Ureter (tissue), 1 donor: ENCODE data around the gene CDH4. TPM values are rescaled to one million over a fixed set of nuclear protein-coding genes. Genes with fewer than 3 reads are reported as not detected.
"Not testable (repeated sequence)": the region's sequence is repeated elsewhere in the genome, so short reads cannot be mapped to it uniquely, and the experiment has no call there.

Experiments
- DNase-seq: peaks from one replicate; pipeline ENCODE4 v3.0.0-alpha.2; 2020; ENCODE audit warnings: low spot score
- total RNA-seq: library from RNA; stranded (reverse); gene quantifications from one replicate; pipeline ENCODE4 v1.2.4, GENCODE V29; 2023
- donor health status: DM: yes; HTN: yes; CAD: no.

Gene CDH4
- total RNA-seq, 1 donor from 2014 or later, result 0.26 TPM

DNA sequence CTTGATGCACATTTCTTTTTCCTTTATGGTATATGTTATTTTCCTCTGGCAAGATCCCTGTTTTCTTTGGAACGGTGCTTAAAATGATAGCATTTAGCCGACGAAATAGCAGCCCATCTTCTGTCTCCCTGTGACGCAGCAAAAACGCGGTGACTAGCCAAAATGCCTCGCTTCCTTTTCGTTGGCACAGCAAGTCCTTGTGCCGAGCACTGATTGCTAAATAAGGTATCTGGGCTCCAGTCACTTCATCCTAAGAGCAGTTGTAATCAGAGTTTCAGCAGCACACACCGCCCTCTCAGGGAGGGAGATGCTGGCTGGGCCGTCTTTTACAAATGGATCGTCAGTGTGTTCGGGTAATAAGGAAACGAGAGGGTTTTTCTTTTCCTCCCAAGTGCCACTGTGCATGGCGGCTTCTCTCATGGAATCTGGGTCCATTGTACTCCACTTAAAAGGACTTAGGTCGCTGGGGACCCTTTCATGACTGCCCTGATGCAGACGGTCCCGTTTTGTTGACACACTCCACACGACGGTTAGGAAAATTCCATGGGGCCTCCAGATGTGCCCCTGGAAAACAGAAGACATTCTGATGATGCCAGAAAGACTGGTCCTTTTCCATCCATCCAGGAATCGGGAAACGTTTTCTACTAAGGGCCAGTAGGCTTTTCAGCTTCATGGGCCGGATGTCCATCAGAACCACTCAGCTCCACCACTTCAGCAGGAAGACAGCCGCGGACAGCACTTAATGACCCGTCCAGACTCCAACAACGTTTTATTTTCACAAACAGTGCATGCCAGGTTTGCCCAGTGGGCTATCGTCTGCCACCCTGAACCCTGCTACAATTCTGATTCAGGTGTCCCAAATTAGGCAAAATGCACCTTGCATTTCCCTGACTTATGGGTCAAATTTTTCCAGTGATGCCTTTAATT is 185.5 kb downstream of the CDH4 start:
- DNase-seq, result peak; percentile 57

DNA sequence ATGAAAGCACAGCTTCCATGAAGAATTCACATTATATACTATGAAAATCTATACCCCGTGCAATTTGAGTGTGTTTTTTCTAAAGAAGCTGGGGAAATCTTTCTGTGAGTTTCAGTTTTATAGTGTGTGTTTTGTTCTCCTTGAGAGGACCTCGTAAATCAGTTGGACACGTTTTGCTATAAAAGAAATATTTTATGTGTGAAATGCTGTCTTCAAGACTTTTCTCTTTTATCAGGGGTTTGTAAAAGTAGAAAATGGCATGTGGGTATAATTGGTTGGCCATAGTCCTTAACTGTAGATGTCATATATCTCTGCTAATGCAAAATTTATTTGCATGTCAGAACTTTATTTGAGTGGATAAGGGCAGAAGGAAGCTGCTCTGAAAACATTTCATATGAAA is 186.2 kb downstream of the CDH4 start:
- no peak for DNase-seq

DNA sequence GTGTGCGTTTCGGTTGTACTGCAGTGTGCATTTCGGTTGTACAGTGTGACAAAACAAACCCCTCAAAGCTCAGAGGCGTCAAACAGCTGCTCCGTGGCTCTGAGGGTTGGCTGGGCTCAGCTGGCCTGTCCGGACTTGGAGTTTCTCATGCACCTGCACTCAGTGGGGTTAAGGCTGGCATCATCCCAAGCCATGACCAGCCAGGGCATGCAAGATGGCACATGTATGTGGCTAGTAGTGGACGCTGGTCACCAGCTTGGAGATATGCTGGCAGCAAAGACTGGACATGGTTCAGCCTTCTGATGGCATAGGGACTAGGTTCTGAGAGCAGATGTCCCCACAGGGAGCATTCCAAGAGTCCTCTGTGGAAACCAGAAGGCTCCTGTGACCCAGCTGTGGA is 187.2 kb downstream of the CDH4 start:
- DNase-seq, result no peak

DNA sequence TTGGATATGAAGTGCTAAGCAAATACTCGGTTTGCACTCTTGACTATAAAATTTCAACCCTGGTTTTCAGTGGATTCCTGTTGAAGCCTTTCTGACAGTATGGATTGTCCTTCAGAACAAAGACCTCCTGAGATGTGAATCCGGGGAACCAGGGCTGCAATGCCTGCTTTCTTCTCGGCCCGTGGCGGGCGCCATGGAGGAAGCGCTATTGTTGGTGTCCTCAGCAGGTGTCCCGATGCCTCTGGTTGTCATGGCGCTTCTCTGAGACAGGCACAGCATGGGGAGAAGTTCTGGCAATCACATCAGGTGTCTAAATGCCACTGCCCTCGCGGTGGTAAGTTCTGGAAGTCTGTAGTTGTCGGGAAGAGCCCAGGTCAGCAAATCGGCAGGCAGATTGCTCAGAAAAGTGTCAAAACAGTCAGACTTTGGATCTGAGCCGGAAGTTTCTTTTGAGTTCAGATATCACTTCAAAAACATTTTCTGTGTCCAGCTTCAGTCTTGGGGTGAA is 188.5 kb downstream of the CDH4 start:
- DNase-seq, result no peak

DNA sequence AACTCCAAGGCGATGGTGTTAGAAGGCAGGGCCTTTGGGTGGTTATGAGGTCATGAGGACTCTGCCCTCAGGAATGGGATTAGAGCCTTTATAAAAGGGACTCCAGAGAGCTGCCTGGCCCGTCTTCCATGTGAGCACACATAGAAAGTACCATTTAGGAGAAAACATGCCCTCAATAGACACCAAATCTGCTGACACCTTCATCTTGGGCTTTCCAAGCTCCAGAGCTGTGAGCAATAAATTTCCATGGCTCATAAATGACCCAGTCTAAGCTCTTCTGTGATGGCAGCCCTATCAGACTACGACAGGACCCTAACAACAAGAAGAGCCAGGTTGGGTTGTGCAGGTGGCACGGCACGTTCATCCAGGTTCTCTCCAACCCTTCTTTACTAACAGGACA is 189.5 kb downstream of the CDH4 start:
- DNase-seq, result no peak

DNA sequence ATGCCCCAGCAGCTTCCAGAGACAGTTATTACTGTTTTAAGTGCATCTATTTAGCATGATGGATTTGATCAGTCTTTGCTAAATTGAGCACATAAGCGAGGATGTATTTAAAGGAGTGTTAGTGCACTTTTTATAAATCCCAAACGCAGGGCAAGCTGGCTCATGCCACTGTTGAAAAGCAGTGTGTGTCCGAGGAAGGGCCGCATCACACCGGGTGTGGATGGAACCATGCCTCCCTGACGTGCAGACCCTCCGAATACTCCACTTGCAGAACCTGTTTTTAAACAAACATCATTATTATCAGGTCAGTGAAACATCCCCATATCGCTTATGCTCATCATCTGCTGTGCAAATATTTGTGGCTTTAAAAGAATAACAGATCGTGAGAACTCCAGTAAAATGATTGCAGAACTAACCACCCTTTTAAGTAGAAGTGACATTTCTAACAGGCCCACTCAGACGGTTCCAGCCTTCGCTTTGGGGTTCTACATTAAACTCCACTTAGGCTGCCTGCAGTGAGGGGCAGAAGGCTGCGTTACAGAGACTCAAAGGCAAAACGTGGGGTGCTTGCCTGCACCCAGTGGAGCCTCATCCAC is 190.1 kb downstream of the CDH4 start:
- no peak for DNase-seq

DNA sequence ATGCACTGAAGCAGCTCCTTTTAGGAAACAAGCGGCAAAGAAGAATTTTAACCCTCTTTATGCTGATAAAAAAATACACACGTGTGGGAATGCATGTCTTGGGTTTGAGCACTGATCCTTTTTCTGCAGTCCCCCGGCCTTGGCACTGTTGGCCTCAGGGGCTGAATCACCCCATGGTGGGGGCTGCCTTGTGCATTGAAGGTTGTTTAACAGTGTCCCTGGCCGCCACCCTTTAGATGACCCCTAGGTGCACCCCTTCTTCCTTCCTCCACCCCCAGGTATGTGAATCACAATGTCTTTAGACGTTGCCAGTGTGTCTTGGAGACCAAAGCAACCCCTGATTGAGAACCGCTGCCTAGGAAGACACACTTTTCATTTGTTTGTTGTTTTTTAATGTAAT is 190.7 kb downstream of the CDH4 start:
- no peak for DNase-seq

DNA sequence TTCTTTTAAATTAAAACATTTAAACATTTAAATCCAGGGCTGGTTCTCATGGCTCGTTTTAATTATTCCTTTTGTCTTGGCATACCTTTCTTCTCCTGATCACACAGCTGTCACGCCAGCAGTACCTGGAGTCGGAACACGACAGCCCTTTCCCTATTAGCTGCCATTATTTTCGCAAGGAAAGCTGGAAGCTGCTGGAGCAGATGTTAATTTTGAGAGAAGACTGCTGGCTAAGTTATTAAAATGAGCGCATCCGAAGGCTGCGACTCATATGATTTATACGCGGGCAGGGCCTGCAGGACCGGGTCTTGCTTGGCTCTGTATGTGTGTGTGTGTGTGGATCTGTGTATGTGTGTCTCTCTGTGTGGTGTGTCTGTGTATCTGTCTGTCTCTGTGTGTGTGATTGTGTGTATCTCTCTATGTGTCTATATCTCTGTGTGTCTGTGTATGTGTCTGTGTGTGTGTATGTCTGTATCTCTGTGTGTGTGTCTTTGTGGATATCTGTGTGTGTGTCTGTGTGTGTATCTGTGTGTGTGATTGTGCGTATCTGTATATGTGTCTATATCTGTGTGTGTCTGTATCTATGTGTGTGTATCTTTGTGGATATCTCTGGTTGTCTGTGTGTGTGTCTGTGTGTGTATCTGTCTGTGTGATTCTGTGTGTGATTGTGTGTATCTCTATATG is 191.5 kb downstream of the CDH4 start:
- DNase-seq, result no peak

DNA sequence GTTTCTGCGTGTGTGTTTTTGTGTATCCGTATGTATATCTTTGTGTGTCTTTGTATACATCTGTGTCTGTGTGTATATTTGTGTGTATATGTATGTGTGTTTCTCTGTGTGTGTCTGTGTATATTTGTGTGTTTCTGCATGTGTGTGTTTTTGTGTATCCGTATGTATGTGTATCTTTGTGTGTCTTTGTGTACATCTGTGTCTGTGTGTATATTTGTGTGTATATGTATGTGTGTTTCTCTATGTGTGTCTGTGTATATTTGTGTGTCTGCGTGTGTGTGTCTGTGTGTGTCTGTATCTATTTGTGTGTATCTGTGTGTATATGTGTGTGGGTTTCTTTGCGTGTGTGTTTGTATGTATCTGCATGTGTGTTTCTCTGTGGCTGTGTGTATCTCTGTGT is 192.6 kb downstream of the CDH4 start:
- no peak for DNase-seq

DNA sequence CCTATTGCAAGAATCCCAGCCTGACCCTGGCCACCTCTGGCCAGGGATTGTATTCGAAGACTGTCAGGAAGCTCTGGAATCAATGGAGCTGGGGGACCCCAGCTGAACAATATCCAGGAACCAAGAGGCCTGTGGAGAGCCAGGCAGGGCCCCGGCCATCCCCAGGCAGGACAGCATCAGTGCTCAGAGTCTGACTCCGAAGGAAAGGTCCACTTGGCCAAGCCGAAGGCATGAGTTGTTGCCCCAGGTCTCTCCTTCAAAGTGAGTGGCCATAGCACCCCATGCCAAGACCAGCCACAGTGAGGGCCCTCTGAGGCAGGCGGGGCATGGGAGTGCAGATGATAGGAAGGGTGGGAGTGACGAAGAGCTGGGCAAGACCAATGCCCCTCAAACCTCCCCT is 193.1 kb downstream of the CDH4 start:
- DNase-seq, result no peak

DNA sequence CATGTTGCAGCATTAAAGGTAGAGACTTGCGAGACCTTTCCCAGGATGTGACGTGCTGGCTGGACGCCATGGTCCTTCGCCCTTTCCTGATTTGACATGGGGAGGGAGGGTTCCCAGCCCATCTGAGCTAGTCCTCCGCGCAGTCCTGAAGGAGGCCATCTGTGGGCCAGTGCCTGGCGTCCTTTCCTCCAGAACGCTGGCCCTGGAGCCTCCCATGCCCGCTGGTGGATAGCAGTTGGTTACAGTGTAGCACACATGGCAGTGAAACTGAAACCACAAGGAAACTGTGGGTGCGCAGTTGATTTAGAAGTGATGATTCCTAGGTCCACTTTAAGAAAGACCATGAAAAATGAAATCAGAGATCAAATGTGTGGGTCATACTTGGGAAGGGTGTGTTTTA is 193.7 kb downstream of the CDH4 start:
- DNase-seq, result no peak

DNA sequence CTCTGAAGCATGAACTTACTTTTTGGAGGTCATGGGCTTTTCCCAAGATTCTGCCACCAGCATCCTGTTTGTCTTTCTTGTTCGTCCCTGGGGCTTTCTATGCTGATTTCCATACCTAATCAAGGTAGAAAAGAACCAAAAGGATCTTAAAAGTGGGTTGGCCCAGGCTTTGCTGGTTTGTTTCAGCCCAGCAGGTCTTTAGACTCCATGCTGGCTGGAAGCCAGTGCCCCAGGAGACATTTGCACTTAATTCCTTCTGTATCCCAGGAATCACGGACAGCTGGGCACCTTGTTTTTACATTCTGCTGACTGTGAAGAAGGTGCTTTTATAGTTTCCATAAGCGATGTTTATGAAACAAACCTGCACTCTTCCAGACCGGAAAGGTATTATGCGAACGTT is 195.9 kb downstream of the CDH4 start:
- DNase-seq, result no peak

DNA sequence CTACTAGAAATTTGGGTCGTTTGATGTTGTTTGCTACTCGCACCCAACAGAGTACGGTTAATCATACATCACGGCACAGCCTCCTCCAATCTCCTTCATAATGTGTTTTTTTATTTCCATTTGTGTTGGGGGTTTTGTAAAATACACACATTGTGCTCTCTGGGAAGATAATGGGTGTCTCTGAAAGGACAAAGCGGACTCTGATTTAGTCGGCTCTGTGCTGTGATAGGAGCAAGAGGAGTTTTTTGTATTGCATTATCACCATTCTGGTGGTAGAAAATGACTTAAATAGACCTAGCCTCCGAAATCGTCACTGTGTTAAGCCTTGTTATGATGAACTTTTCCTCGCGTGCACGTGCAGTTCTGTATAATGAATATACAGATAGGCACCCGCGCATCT is 196.3 kb downstream of the CDH4 start:
- DNase-seq, result no peak

DNA sequence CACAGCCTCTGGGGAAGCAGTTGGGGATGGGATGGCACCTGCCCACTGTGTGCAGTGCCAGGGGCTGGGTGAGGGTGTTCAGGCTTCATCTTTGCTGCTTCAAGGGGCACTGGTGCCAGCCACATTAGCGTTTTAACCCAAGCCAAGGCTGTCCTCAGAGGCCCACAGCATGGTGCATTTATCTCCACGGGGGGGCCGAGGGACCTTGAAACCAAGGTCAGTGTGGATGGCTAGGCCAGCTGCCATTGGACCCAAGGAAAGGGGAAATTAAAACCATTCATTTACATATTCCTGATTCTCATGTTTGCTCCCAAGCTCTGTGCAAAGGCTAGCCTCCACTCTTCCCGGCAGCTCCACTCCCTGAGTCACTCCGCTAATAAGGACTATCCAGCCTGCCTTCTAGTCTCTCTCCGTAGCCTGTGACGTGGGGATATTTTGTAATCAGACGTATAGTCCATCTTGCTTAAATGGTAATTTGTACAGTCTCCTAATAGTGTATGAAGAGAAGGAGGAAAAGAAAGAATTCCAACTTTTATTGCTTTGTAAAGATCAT is 197.1 kb downstream of the CDH4 start:
- no peak for DNase-seq

DNA sequence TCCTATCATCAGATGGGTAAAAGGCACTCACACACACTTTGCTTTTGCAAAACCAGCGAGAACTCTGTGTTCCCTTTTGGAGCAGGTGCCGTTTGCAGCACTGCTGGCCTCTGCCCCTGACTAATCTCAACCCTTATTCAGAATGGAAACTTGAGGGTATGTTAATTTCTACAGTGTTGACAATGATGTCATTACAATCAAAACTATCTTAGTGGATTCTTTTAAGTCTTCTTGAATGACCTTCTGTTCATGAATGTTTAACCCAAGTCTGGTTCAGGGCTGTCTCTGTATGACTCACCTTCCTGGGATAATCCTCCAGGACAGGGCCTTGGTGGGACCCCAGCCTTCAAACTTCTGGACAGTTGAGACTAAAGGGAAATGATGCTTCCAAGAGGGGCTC is 197.9 kb downstream of the CDH4 start:
- no peak for DNase-seq

DNA sequence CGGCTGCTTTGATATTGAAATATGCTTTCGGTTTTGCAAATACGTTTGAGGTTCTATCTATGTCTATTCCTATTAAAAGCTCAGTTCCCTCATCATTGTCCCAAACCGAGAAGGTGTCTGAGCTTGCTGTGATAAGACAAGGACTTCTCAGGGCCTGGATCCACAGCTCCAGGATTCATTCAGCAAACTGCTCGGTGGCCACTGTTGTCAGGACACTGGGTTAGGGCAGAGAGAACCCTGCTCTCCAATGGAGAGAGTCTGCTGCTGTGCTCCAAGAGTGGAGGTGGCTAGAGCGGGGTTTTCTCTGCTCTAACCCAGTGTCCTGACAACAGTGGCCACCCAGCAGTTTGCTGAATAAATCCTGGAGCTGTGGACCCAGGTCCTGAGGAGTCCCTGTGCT is 198.5 kb downstream of the CDH4 start:
- DNase-seq, result no peak

DNA sequence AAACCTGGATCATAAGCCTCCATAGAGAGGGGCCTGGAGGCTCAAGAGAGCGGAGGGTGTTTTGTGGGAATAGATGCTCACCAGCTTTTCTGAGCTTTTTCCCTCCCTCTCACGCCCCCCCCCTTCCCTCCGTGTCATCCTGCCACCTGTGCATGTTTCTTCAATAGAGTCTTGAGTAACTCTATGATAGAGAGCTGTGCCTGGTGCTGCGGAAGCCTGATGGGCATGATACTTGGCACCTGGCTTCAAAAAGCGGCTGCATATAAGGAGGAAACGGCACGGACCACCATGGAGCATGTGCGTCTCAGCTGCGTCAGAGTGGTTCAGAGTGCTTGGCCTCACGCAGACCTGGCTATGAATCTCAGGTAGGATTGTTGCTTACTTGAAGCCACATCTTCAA is 198.9 kb downstream of the CDH4 start:
- no peak for DNase-seq

DNA sequence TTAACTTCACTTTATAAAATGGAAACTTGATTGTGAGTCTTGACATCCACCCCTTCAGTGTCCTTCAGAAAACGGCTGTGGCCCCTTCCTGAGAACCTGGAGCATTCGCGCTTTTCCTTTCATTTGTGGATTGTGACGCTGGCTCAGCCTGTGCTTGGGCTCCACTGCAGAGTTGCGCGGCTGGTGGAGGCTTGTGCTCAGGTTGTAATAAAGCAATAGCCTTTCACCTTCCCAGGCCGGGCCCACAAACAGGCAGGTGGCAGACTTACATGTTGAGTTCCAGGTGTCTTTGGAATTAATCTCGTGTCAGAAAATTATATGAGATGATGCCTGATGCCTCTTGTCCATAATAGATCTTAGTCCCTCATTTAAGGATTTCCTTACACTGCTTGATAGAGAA is 199.9 kb downstream of the CDH4 start:
- DNase-seq, result no peak

DNA sequence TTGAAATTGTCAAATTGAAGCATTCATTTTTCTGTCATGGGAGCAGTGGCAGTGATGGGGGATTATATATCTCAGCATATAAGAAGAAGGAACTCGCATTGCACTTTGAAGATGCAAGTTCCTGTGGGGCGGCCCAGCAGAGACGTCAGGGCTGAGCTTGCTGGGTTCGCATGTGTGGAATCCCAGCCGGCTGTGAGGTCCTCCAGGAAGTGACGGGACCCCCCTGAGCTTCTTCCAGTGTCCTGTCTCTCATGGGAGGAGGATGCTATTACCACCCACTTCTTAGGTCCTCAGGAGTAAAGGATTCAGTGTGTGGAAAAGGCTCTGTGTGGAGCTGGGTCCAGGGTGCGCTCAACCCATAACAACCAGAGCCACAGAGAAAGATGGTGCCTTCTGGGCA is 201.2 kb downstream of the CDH4 start:
- no peak for DNase-seq

DNA sequence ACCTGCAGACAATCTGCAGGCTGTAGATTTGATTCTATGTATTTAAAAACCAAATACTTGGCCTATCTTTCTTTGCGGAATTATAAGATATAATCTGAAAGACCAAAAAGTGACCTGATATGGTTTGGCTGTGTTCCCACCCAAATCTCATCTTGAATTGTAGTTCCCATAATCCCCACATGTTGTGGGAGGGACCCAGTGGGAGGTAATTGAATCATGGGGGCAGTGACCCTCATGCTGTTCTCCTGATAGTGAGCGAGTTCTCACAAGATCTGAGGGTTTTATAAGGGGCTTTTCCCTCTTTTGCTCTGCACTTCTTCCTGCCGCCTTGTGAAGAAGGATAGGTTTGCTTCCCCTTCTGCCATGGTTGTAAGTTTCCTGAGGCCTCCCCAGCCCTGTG is 201.6 kb downstream of the CDH4 start:
- DNase-seq, result not testable (repeated sequence)

DNA sequence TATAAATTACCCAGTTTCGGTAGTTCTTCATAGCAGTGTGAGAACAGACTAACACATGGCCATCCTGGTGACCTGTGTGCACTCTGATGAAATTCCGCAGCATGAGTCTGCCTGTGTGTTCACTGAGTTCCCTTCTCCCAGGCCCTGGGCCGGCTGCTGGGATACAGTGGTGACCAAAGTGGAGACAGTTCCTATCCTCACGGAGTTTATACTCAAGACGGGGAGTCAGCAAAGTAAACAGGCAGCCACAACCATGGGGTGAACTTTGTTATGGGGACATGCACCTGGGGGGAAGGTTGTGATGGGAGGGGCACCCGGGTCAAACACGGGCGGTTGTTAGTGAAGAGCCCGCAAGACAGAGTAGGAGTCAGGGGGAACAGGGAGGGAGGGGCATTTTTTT is 202.0 kb downstream of the CDH4 start:
- DNase-seq, result no peak

DNA sequence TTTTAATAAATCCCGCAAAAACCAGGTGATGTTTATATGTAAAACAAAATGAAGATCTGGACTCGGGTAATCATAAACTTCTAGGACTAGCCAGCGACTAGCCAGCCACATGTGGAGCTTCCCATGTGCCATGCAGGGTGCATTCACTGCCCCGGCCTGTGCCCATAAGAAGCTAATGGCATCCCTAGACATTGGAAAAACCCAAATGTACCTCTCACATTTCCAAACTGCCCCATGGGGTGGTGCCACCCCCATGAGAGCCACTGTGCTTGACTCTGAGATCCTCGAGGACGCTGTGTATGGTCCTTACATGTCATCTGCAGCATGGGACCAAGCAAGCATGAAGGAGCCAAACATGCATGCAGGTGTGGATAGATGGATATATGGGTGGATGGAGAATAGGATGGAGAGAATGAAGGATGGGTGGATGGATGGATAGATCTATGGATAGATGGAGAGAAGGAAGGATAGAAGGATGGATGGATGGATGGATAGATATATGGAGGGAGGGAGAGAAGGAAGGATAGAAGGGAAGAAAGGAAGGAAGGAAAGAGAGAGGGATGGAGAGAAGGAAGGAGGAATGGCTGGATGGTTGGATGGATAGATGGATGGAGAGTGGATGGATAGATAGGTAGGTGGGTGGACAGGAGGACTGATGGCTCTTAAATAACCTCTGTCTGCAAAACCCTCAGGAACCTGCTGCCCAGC is 203.6 kb downstream of the CDH4 start:
- DNase-seq, result no peak
